ENCODE results near the gene PIP5K1A. TPM values are rescaled to one million over a fixed set of nuclear protein-coding genes. Genes with fewer than 3 reads are reported as not detected.

The PIP5K1A gene
- total and polyA plus RNA-seq, 4 donors = 34.9 to 59.3 (median 47.4) TPM

DNA sequence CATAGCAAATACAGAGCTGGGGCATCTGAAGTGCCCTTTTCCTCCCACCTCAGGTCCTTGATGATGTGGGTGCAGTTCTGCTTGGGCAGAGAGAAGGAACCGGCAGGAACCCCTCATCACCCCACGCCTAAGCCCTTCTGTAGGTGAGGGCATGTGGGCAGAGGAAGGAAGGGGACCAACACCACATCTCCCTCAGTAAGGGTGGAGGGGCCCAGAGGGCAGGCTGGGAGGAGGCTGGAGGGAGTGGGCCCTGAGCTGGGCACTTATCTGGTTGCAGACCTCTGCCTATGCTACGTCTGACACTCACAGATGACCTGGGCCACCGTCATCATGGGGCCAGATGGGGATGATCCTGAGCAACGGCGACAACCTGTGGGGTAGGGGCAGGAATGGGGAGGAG lies 94.7 kb downstream of the PIP5K1A start:
- no peak for DNase-seq (ENCODE audit: low read depth in 4 of 6, low spot score in 6 of 6)
- WGBS (ENCODE audit: insufficient coverage) = 90% methylated on average over 4 of the region's 6 CpGs
- H3K27me3 ChIP-seq (ENCODE audit: control insufficient read depth, insufficient read depth, low read length) = no peaks in the 10 kb centered on the region
- peaks cover 80% of the 10 kb centered on the region for H3K36me3 ChIP-seq (ENCODE audit: control insufficient read depth, insufficient read depth, low read length)
- H3K4me1 ChIP-seq (ENCODE audit: control insufficient read depth, insufficient read depth, low read length) = peaks cover 19% of the 10 kb centered on the region
- H3K4me3 ChIP-seq (ENCODE audit: low read depth, low read length) = no peak overlapping the region
- no peak overlapping the region for H3K27ac ChIP-seq (ENCODE audit: low read depth, low read length)
- no peaks in the 10 kb centered on the region for H3K9me3 ChIP-seq (ENCODE audit: control insufficient read depth, insufficient read depth, low read length)

- H3K27ac ChIP-seq (ENCODE audit: low read depth, low read length) = peak overlapping the region; percentile 83
- no peak overlapping the region for H3K4me3 ChIP-seq (ENCODE audit: low read depth, low read length)
- H3K4me1 ChIP-seq (ENCODE audit: control insufficient read depth, insufficient read depth, low read length) = peaks cover 19% of the 10 kb centered on the region
- DNase-seq (ENCODE audit: low read depth in 4 of 6, low spot score in 6 of 6) = peak in 4 of 6 donors; percentile 30 to 83 (median 66)
- H3K27me3 ChIP-seq (ENCODE audit: control insufficient read depth, insufficient read depth, low read length) = no peaks in the 10 kb centered on the region
- peaks cover 77% of the 10 kb centered on the region for H3K36me3 ChIP-seq (ENCODE audit: control insufficient read depth, insufficient read depth, low read length)
- WGBS (ENCODE audit: insufficient coverage) = 13% methylated on average over 2 of the region's 2 CpGs
- H3K9me3 ChIP-seq (ENCODE audit: control insufficient read depth, insufficient read depth, low read length) = no peaks in the 10 kb centered on the region
These were observed 96.5 kb downstream of the PIP5K1A start for GRCh38 chr1:151294742-151295462.

Other genes starting within 250 kb of the PIP5K1A start
- gene CERS2, start 223.7 kb upstream of the PIP5K1A start, total RNA-seq = 100 to 1,000 TPM; 116 to 224 TPM
- 100 to 1,000 TPM; 163 to 176 TPM for gene CERS2, start 223.7 kb upstream of the PIP5K1A start, polyA plus RNA-seq (ENCODE audit: insufficient read length in 2 of 2)
- 1 to 10 TPM in 1 of 2 donors, under 1 TPM in 1; 0.50 to 2.6 TPM for gene ANXA9, start 216.3 kb upstream of the PIP5K1A start, total RNA-seq
- gene ANXA9, start 216.3 kb upstream of the PIP5K1A start, polyA plus RNA-seq (ENCODE audit: insufficient read length in 2 of 2) = 1 to 10 TPM; 5.4 to 8.3 TPM
- 10 to 100 TPM; 21.9 to 48.1 TPM for gene MINDY1, start 191.7 kb upstream of the PIP5K1A start, total RNA-seq
- gene MINDY1, start 191.7 kb upstream of the PIP5K1A start, polyA plus RNA-seq (ENCODE audit: insufficient read length in 2 of 2) = 10 to 100 TPM; 38.2 to 47.5 TPM
- gene PRUNE1, start 190.1 kb upstream of the PIP5K1A start, total RNA-seq = 10 to 100 TPM; 18.9 to 29.0 TPM
- 10 to 100 TPM; 37.5 to 39.4 TPM for gene PRUNE1, start 190.1 kb upstream of the PIP5K1A start, polyA plus RNA-seq (ENCODE audit: insufficient read length in 2 of 2)
- under 1 TPM; 0.20 to 0.83 TPM for gene BNIPL, start 162.0 kb upstream of the PIP5K1A start, total RNA-seq
- gene BNIPL, start 162.0 kb upstream of the PIP5K1A start, polyA plus RNA-seq (ENCODE audit: insufficient read length in 2 of 2) = under 1 TPM; 0.73 to 0.93 TPM
- gene C1orf56, start 150.8 kb upstream of the PIP5K1A start, total RNA-seq = 10 to 100 TPM in 1 of 2 donors, 1 to 10 TPM in 1; 4.1 to 11.0 TPM
- gene C1orf56, start 150.8 kb upstream of the PIP5K1A start, polyA plus RNA-seq (ENCODE audit: insufficient read length in 2 of 2) = 10 to 100 TPM; 13.7 to 16.9 TPM
- gene CDC42SE1, start 138.9 kb upstream of the PIP5K1A start, total RNA-seq = 10 to 100 TPM; 59.0 to 73.8 TPM
- 10 to 100 TPM; 86.3 to 89.8 TPM for gene CDC42SE1, start 138.9 kb upstream of the PIP5K1A start, polyA plus RNA-seq (ENCODE audit: insufficient read length in 2 of 2)
- gene MLLT11, start 138.2 kb upstream of the PIP5K1A start, total RNA-seq = 10 to 100 TPM; 34.2 to 54.3 TPM
- 100 to 1,000 TPM; 182 to 203 TPM for gene MLLT11, start 138.2 kb upstream of the PIP5K1A start, polyA plus RNA-seq (ENCODE audit: insufficient read length in 2 of 2)
- 10 to 100 TPM; 18.0 to 18.1 TPM for gene GABPB2, start 127.8 kb upstream of the PIP5K1A start, total RNA-seq
- gene GABPB2, start 127.8 kb upstream of the PIP5K1A start, polyA plus RNA-seq (ENCODE audit: insufficient read length in 2 of 2) = 1 to 10 TPM; 6.2 to 9.3 TPM
- 10 to 100 TPM; 10.2 to 16.4 TPM for gene SEMA6C, start 51.9 kb upstream of the PIP5K1A start, total RNA-seq
- 10 to 100 TPM; 34.6 to 47.8 TPM for gene SEMA6C, start 51.9 kb upstream of the PIP5K1A start, polyA plus RNA-seq (ENCODE audit: insufficient read length in 2 of 2)
- 1 to 10 TPM; 4.5 to 5.5 TPM for gene TNFAIP8L2, start 41.9 kb upstream of the PIP5K1A start, total RNA-seq
- gene TNFAIP8L2, start 41.9 kb upstream of the PIP5K1A start, polyA plus RNA-seq (ENCODE audit: insufficient read length in 2 of 2) = 1 to 10 TPM; 3.2 to 3.9 TPM
- gene LYSMD1, start 32.6 kb upstream of the PIP5K1A start, total RNA-seq = 10 to 100 TPM; 12.9 to 19.1 TPM
- 10 to 100 TPM; 17.9 to 18.7 TPM for gene LYSMD1, start 32.6 kb upstream of the PIP5K1A start, polyA plus RNA-seq (ENCODE audit: insufficient read length in 2 of 2)
- 10 to 100 TPM; 26.1 to 59.3 TPM for gene SCNM1, start 32.4 kb upstream of the PIP5K1A start, total RNA-seq
- gene SCNM1, start 32.4 kb upstream of the PIP5K1A start, polyA plus RNA-seq (ENCODE audit: insufficient read length in 2 of 2) = 10 to 100 TPM; 54.8 to 55.8 TPM
- not detected for gene TMOD4, start 22.6 kb upstream of the PIP5K1A start, total RNA-seq
- 1 to 10 TPM in 1 of 2 donors, not detected in 1; 1.2 TPM for gene TMOD4, start 22.6 kb upstream of the PIP5K1A start, polyA plus RNA-seq (ENCODE audit: insufficient read length in 2 of 2)
- 10 to 100 TPM; 38.6 to 67.7 TPM for gene VPS72, start 8.4 kb upstream of the PIP5K1A start, total RNA-seq
- gene VPS72, start 8.4 kb upstream of the PIP5K1A start, polyA plus RNA-seq (ENCODE audit: insufficient read length in 2 of 2) = 10 to 100 TPM; 91.6 to 93.0 TPM
- gene PSMD4, start 56.2 kb downstream of the PIP5K1A start, total RNA-seq = 100 to 1,000 TPM; 108 to 211 TPM
- 100 to 1,000 TPM; 178 to 181 TPM for gene PSMD4, start 56.2 kb downstream of the PIP5K1A start, polyA plus RNA-seq (ENCODE audit: insufficient read length in 2 of 2)
- gene ZNF687, start 83.7 kb downstream of the PIP5K1A start, total RNA-seq = 10 to 100 TPM in 1 of 2 donors, 1 to 10 TPM in 1; 9.6 to 14.1 TPM
- 10 to 100 TPM; 19.8 to 24.9 TPM for gene ZNF687, start 83.7 kb downstream of the PIP5K1A start, polyA plus RNA-seq (ENCODE audit: insufficient read length in 2 of 2)
- 10 to 100 TPM; 37.9 to 49.6 TPM for gene PI4KB, start 128.9 kb downstream of the PIP5K1A start, total RNA-seq
- 10 to 100 TPM; 70.3 to 79.0 TPM for gene PI4KB, start 128.9 kb downstream of the PIP5K1A start, polyA plus RNA-seq (ENCODE audit: insufficient read length in 2 of 2)
- 10 to 100 TPM; 36.9 to 53.1 TPM for gene RFX5, start 148.7 kb downstream of the PIP5K1A start, total RNA-seq
- 10 to 100 TPM; 38.0 to 45.5 TPM for gene RFX5, start 148.7 kb downstream of the PIP5K1A start, polyA plus RNA-seq (ENCODE audit: insufficient read length in 2 of 2)
- gene SELENBP1, start 174.2 kb downstream of the PIP5K1A start, total RNA-seq = 100 to 1,000 TPM in 1 of 2 donors, 10 to 100 TPM in 1; 36.2 to 147 TPM
- gene SELENBP1, start 174.2 kb downstream of the PIP5K1A start, polyA plus RNA-seq (ENCODE audit: insufficient read length in 2 of 2) = 10 to 100 TPM; 13.6 to 40.5 TPM
- 100 to 1,000 TPM; 247 to 298 TPM for gene PSMB4, start 201.0 kb downstream of the PIP5K1A start, total RNA-seq
- gene PSMB4, start 201.0 kb downstream of the PIP5K1A start, polyA plus RNA-seq (ENCODE audit: insufficient read length in 2 of 2) = 100 to 1,000 TPM; 274 to 285 TPM